Mammary epithelial cell (primary cell): ENCODE data around the gene SC5D.

Experiments
- CTCF ChIP-seq, 2 donors: IDR thresholded peaks in 1 of 2; conservative IDR thresholded peaks in 1 of 2; 2 replicates each; pipeline ENCODE4 v1.5.1; 2011 to 2012; ENCODE audit warnings: inconsistent platforms in 2 of 2, low read length in 2 of 2, mild to moderate bottlenecking in 2 of 2, control low read depth in 1 of 2, low read depth in 1 of 2; ENCODE audit not compliant: insufficient read depth in 1 of 2; ENCODE audit errors: extremely low read depth in 1 of 2
- EZH2 ChIP-seq: IDR thresholded peaks from 2 replicates; pipeline ENCODE4 v1.6.1; 2012; ENCODE audit warnings: low read length, inconsistent platforms, borderline replicate concordance

- TF ChIP-seq CTCF (conservative IDR thresholded peaks at IDR 0.05 in 1 of 2, IDR thresholded peaks at IDR 0.05 in 1 of 2; ENCODE audit: extremely low read depth in 1 of 2, insufficient read depth in 1 of 2, low read depth in 1 of 2, low read length in 2 of 2) (peak in 1 of 2 donors; percentile 61), EZH2 (no peak)
Measured at GRCh38 chr11:121321614-121322243, 29.2 kb downstream of the SC5D start.
